Adrenal gland (tissue), 5 donors: ENCODE results near the gene FAM241B.

Experiments
- CTCF ChIP-seq, 6 experiments: fragments of 450-650 bp in 4 of 6; fragments of 200-600 bp in 2 of 6; sonication (generic) in 1 of 6; IDR thresholded peaks; 1 replicate in 5 of 6; 2 replicates in 1 of 6; pipeline versions ENCODE4 v1.5.1 to v1.8.0; 2016 to 2021; ENCODE audit warnings: antibody characterized with exemption in 6 of 6, mild to moderate bottlenecking in 2 of 6, moderate library complexity in 1 of 6
- POLR2A ChIP-seq, 2 donors: fragments of 450-650 bp; IDR thresholded peaks; one replicate each; pipeline ENCODE4 v1.6.1; 2017; ENCODE audit warnings: antibody characterized with exemption in 2 of 2, mild to moderate bottlenecking in 2 of 2, moderate library complexity in 1 of 2
- donor health status: DM: no; HTN: no; CAD: no.

- TF ChIP-seq CTCF (IDR thresholded peaks at IDR 0.05) (no peak), POLR2A (IDR thresholded peaks at IDR 0.05) (no peak)
Measured at GRCh38 chr10:69680610-69681009, 50.6 kb downstream of the FAM241B start.
